Superior temporal gyrus (tissue), 1 donor: ENCODE data around the gene MARCHF2.

ENCODE experiments used
- DNase-seq: peaks from one replicate; pipeline ENCODE4 v3.0.0-alpha.2; 2016; ENCODE audit errors: extremely low spot score

The MARCHF2 gene

GRCh38 chr19:8477889-8478288, 64.8 kb downstream of the MARCHF2 start:
- no peak for DNase-seq

- DNase-seq: no peak
Measured at GRCh38 chr19:8478598-8478997, 65.5 kb downstream of the MARCHF2 start.

- no peak for DNase-seq
Measured at GRCh38 chr19:8481201-8481600, 68.1 kb downstream of the MARCHF2 start.

GRCh38 chr19:8481616-8482015, 68.5 kb downstream of the MARCHF2 start:
- no peak for DNase-seq

- DNase-seq: no peak
Measured at GRCh38 chr19:8482696-8483095, 69.6 kb downstream of the MARCHF2 start.

- no peak for DNase-seq
Measured at GRCh38 chr19:8483165-8483564, 70.1 kb downstream of the MARCHF2 start.

GRCh38 chr19:8484331-8484894, 71.3 kb downstream of the MARCHF2 start:
- DNase-seq: peak; percentile 24

GRCh38 chr19:8485561-8486371, 72.7 kb downstream of the MARCHF2 start:
- no peak for DNase-seq

- DNase-seq: no peak
Measured at GRCh38 chr19:8486661-8487136, 73.6 kb downstream of the MARCHF2 start.

GRCh38 chr19:8487137-8487851, 74.2 kb downstream of the MARCHF2 start:
- peak; percentile 24 for DNase-seq

- no peak for DNase-seq
Measured at GRCh38 chr19:8488365-8488764, 75.3 kb downstream of the MARCHF2 start.
